Transverse colon (tissue), 4 donors: ENCODE results near the gene PTPRD.

Experiments used
- CTCF ChIP-seq, 5 experiments: fragments of 200-600 bp in 3 of 5; fragments of 450-650 bp in 2 of 5; sonication (generic) in 3 of 5; IDR thresholded peaks; 1 replicate in 2 of 5; 2 replicates in 3 of 5; pipeline ENCODE4 v1.5.1; 2016 to 2017; ENCODE audit warnings: antibody characterized with exemption in 5 of 5, inconsistent platforms in 3 of 5, mild to moderate bottlenecking in 2 of 5, moderate library complexity in 1 of 5
- EP300 ChIP-seq: sonication (generic); formaldehyde crosslinking; IDR thresholded peaks from one replicate; pipeline ENCODE4 v1.6.1; 2017; ENCODE audit warnings: antibody characterized with exemption, low read depth
- POLR2AphosphoS5 ChIP-seq, 3 donors: sonication (generic); formaldehyde crosslinking; IDR thresholded peaks; one replicate each; pipeline ENCODE4 v1.6.1; 2016; ENCODE audit warnings: antibody characterized with exemption in 3 of 3

GRCh38 chr9:8857926-8858595, 1754.7 kb downstream of the PTPRD start:
- TF ChIP-seq POLR2AphosphoS5 (IDR thresholded peaks at IDR 0.05) (no peak), CTCF (IDR thresholded peaks at IDR 0.05) (no peak), EP300 (no peak)
